GM12878 (cell line): ENCODE measurements around the gene SLA2. TPM values are rescaled to one million over a fixed set of nuclear protein-coding genes. Genes with fewer than 3 reads are reported as not detected.
A peak's percentile ranks its signal among the peaks of the same experiment; 100 is the strongest.

Experiments used
- ATF3 ChIP-seq: IDR thresholded peaks from 2 replicates; pipeline ENCODE4 v1.6.1; 2011; ENCODE audit warnings: low read depth, mild to moderate bottlenecking, low read length, moderate library complexity, borderline replicate concordance; ENCODE audit errors: extremely low read depth
- BACH1 ChIP-seq: fragments of 450-650 bp; IDR thresholded peaks from 2 replicates; pipeline ENCODE4 v1.6.1; 2017; ENCODE audit warnings: mild to moderate bottlenecking, borderline replicate concordance
- ESRRA ChIP-seq: IDR thresholded peaks from 2 replicates; pipeline ENCODE4 v1.6.1; 2012; ENCODE audit warnings: mild to moderate bottlenecking, low read length, improper control_type of control experiment
- FOXK2 ChIP-seq: fragments of 450-650 bp; IDR thresholded peaks from 2 replicates; pipeline ENCODE4 v1.6.1; 2017; ENCODE audit warnings: mild to moderate bottlenecking, moderate library complexity
- MYB ChIP-seq: fragments of 150-350 bp; IDR thresholded peaks from 2 replicates; pipeline ENCODE4 v1.6.1; 2014; ENCODE audit warnings: mild to moderate bottlenecking, low read depth, low read length, borderline replicate concordance
- NKRF ChIP-seq: fragments of 450-650 bp; conservative IDR thresholded peaks from 2 replicates; pipeline ENCODE4 v1.6.1; 2017; ENCODE audit warnings: mild to moderate bottlenecking, moderate library complexity
- SKIL ChIP-seq: fragments of 450-650 bp; IDR thresholded peaks from 2 replicates; pipeline ENCODE4 v1.6.1; 2017; ENCODE audit warnings: mild to moderate bottlenecking, low read depth, inconsistent platforms; ENCODE audit not compliant: poor library complexity, severe bottlenecking
- SMC3 ChIP-seq: IDR thresholded peaks from 2 replicates; pipeline ENCODE4 v1.6.1; 2011; ENCODE audit warnings: low read length, improper control_type of control experiment, borderline replicate concordance
- ZBTB40 ChIP-seq: fragments of 450-650 bp; IDR thresholded peaks from 2 replicates; pipeline ENCODE4 v1.6.1; 2016; ENCODE audit warnings: mild to moderate bottlenecking, moderate library complexity, borderline replicate concordance
- polyA plus RNA-seq, 11 experiments: library from polyadenylated mRNA; depleted of rRNA in 4 of 11; unstranded in 6 of 11; stranded (reverse) in 5 of 11; fragments of >200 nt; fragmentation: Nextera tagmentation in 4 of 11; fragmentation: Illumina TruSeq in 1 of 11; extraction: Ambion mirVana in 4 of 11; extraction: Trizol in 1 of 11; gene quantifications; 1 replicate in 1 of 11; 2 replicates in 10 of 11; pipeline versions ENCODE4 v1.2.1 to v1.2.3, GENCODE V29; 2011 to 2016; ENCODE audit warnings: inconsistent platforms in 2 of 11, missing spikeins in 2 of 11, low read depth in 1 of 11
- total RNA-seq, 4 experiments: library from RNA; depleted of rRNA in 3 of 4; stranded (reverse); fragments of >200 nt in 3 of 4; fragmentation: Illumina TruSeq in 1 of 4; extraction: Trizol in 1 of 4; gene quantifications; 2 replicates each; pipeline versions ENCODE4 v1.2.1 to v1.2.3, GENCODE V29; 2013 to 2021

The SLA2 gene
- total and polyA plus RNA-seq, 10 of the 15 experiments (the other 5 are each of a cell fraction or from before 2014, with no cell fraction given): 0.29 to 3.3 (median 1.4) TPM

GRCh38 chr20:36604952-36605398 is 41.0 kb downstream of the SLA2 start (continued):
- TF ChIP-seq NKRF: peak; percentile 41; the same call in 1 of the 2 replicates
- TF ChIP-seq MYB: no peak
- TF ChIP-seq BACH1: no peak; the same call in 1 of the 2 replicates
- no peak for TF ChIP-seq ATF3
- TF ChIP-seq ZBTB40: no peak
- no peak for TF ChIP-seq FOXK2
- peak; percentile 81 for TF ChIP-seq SKIL
- no peak for TF ChIP-seq ESRRA
- no peak for TF ChIP-seq SMC3
